AG09309 (cell line): ENCODE data around the gene EOLA2.
"Not testable (repeated sequence)": the region's sequence is repeated elsewhere in the genome, so short reads cannot be mapped to it uniquely, and the experiment has no call there.

Experiments
- DNase-seq: peaks from one replicate; pipeline ENCODE4 v3.0.0-alpha.2; 2010; ENCODE audit warnings: low read depth
- H3K4me3 ChIP-seq: 2 replicates; pipeline ENCODE4 v1.5.1; 2011; ENCODE audit warnings: mild to moderate bottlenecking, low read depth, low read length, moderate library complexity; ENCODE audit not compliant: control insufficient read depth
- CTCF ChIP-seq: IDR thresholded peaks from 2 replicates; pipeline ENCODE4 v1.5.1; 2011; ENCODE audit warnings: mild to moderate bottlenecking, low read depth, low read length, inconsistent platforms; ENCODE audit not compliant: insufficient read depth, control insufficient read depth; ENCODE audit errors: missing control alignments

The EOLA2 gene

GRCh38 chrX:149903889-149904748 is 34.2 kb downstream of the EOLA2 start:
- H3K4me3 ChIP-seq, result no peak overlapping the region
- no peak for TF ChIP-seq CTCF
- no peak for DNase-seq

DNA sequence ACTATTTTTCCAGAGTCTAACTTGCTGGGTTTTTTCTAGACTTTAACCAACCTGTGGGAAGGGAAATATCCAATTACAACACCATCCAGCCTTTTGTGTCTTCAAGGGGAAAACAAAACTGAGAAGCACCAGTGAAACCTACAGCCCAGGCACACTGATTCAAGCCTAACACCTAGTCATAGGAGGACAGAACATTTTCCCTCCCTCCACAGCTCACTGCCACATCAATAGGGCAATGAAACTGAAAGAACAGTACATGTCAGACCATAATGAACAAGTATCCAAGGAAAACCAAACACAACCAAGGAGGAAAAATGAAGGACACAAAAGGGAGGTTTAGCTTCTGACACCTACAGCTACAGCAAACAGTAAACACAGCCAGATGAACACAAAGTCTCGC is 39.7 kb downstream of the EOLA2 start:
- no peak overlapping the region for H3K4me3 ChIP-seq
- TF ChIP-seq CTCF, result no peak
- no peak for DNase-seq

DNA sequence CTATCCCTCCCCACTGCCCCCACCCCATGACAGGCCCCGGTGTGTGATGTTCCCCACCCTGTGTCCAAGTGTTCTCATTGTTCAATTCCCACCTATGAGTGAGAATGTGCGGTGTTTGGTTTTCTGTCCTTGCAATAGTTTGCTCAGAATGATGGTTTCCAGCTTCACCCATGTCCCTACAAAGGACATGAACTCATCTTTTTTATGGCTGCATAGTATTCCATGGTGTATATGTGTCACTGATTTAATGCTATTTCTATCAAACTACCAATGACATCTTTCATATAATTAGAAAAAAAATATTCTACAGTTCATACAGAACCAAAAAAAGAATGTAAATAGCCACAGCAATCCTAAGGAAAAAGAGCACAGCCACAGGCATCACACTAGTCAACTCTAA is 47.5 kb downstream of the EOLA2 start:
- not testable (repeated sequence) for H3K4me3 ChIP-seq, DNase-seq
